CMK (cell line): ENCODE measurements around the gene OSBPL5.

ENCODE experiments used
- DNase-seq: peaks from one replicate; pipeline ENCODE4 v3.0.0-alpha.2; 2010; ENCODE audit warnings: low read depth

Gene OSBPL5

DNA sequence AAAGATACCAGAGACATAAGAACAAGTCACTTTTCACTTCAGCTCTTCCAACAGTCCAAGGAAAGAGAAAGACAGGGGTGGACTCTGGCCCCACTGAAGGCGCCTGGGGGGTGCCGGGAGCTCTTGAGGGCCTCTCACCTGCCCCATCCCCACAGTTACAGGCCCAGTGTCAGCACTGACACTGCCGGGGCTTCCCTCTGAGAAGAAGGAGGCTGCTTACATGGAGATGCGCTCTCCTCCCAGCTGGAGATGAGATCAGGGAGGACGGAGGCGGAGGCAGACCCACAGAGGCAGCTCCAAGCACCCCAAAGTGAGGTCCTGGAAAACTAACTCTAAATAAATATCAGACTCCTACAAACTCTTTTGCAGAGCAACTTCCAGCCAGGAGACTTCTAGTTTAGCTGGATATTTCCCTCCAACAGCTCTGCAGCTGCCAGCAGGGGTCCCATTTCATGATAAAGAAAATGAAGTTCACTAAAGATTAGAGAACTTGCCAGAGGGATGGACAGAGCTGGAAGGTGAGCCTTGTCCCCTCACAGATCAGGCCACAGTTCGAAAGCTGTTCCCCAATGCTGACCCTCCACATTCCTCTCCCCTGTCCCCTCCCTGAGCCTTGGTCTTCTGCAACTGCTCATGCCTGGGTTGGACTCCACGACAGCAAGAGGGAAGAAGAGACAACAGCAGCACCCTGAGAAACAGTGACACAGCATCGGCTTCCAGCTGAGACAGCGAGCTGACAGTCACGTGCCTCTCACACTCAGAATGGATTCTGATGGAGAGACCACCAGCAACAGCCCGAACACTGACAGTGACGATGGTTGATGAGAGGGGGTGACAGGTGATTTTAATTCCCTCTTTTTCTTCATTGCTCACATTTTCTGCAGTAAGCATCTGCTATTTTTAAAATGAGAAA, 113.7 kb downstream of the OSBPL5 start:
- no peak for DNase-seq

DNA sequence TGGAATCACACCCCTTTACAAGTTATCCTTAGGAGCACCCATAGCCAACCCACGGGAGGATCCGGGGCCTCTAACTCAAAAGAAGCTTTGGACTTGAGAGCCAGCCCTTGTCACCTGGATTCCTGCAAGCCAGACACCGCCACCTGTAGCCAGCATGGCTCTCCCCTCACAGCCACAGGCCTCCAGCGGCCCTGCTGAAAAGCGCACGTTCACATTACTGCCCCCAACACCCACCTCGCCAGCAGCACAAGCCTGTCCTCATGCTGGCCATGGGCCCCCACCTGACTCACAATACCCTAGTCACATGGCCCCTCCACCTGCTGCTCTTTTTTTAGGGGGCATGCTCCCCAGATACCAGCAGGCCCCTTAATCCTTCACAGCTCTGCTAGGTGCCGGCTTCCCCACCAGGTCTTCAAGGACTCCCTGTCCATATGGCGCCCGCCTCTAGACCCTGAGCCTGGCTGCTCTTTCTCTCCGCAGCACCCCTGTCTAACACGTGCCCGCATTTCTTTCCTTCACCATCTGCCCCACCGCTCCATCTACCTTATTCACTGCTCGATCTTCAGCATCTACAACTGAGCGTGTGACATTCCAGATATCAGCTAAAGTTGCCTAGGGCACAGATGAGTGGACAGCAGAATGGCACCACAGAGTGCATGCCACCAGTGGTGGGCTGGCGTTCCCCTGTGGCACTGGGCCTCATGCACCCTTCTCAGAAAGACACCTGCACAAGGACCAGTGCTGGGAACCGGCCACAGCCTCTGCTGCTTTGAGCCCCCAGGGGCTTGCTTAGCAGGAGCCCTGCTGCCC, 114.5 kb downstream of the OSBPL5 start:
- DNase-seq = no peak

DNA sequence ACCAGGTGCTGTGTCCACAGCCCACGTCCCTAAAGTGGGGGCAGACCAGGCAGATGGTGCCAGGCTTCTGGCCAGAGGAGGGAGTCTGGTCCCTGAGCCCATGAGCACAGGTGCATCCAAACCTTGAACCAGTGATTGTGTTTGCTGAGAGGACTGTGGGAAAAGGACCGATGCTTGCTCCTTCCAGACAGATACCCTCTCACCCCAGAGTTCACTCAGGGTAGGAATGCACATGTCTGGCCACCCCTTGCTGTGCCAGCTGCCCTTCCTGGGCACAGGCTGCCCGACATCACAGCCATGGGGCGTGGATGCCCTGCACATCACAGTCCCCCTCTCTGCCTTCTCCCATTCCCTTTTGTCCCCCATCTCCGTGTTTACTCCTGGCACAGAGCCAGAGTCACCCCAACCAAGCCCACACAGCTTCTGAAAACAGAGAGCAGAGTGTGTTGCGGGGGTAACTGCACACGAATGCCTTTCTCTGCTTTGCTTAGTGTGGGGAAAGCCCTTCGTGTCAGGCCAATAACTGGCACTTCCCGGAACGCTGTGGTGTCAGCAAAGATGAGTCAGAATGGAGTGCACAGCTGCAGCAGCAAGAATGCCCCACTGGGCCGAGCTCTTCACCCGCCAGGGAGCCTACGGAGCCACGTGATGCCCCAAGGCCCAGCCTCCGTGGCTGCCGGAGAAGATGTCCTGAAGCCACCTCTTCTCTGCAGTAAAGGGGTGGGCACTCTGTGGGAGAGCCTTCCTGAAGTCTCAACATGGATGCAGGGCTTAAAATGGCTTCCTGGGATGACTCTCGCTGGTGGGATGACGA, 115.5 kb downstream of the OSBPL5 start:
- no peak for DNase-seq

DNA sequence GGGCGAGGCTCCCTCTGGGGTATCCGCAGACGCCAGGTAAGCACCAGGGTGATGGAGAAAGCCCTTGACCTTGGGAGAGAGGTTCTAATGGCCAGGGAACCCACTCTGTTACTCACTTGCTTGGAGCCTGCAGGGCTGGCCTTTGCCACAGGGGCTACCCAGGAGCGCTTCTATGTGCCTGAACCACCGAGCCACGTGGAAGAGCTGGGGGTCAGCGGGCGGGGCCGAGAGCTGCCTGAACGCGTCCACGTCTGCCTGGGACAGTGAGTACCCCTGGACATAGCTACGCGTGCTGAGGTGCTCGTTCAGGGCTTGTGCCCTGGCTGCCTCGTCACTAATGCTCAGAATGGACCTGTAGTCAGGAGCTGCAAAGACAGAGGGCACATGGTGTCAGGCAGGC, 117.5 kb downstream of the OSBPL5 start:
- no peak for DNase-seq

DNA sequence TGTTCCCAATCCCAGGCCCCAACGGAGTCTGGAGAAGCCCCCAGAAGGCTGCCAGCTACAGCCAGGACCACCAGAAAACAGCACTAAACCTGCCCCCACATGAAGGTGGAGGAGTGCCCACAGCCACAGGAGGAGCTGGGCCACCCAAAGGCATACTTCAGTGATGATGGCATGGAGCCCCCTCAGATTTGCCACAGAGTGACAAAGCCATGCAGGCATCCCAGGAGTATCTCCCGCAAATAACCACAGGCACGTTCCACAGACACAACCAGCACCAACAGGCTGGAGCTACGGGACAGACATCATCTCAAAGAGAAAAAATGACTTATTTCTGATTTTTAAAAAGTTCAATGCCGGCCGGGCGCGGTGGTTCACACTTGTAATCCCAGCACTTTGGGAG, 118.5 kb downstream of the OSBPL5 start:
- DNase-seq = no peak

DNA sequence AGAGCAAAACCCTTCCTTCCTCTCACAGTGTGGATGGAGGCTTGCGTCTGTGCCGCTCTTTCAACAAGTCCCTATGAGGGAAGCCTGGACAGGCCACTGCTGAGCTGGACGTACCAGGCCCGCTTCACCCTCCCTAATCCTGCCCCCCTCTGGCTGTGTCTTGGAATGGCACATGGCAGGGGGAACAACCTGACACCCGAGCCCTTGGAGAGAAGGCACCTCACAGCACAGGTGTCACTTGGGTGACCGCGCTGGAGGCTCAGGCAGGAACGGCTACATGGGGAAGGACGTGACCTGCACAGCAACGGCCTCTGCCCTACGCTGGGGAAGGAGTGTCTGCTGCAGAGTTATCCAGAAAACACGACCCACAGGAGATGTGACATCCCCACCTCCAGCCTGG, 118.9 kb downstream of the OSBPL5 start:
- DNase-seq = no peak

DNA sequence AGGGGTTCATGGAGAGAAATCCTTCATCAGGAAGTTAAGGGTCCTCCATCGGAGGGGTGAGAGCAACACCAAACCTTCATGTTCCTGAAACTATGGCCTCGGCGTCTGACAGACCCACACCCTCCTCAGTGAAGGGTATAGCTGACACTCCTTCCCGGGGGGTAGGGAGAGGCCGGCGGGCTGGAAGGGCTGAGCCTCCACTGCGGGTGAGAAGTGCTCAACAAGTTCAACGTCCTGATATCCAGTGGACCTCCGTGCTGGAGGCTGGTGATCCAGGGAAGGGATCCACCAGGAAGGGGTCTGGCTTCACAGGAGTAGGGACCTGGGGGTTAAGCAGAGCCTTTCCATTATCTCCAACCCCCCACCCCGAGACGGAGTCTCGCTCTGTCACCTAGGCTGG, 120.2 kb downstream of the OSBPL5 start:
- DNase-seq = no peak

DNA sequence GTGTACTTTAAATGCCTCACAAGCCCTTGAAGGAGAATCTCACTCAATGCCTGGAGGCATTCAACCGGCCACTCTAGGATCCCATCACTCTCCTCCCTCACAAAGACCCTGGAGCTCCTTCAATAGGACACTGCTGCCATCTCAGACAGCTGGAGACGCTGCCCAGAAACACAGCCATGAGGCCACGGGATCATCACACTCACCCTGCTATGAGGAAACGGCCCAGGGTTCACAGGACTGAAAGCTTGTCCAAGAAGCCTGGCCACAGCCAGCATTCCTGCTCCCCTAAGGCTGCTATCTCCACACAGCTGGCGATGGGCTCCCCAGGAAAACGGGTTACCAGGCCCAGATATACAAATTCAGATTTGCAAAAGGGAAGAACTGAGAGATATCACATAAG, 121.1 kb downstream of the OSBPL5 start:
- no peak for DNase-seq

DNA sequence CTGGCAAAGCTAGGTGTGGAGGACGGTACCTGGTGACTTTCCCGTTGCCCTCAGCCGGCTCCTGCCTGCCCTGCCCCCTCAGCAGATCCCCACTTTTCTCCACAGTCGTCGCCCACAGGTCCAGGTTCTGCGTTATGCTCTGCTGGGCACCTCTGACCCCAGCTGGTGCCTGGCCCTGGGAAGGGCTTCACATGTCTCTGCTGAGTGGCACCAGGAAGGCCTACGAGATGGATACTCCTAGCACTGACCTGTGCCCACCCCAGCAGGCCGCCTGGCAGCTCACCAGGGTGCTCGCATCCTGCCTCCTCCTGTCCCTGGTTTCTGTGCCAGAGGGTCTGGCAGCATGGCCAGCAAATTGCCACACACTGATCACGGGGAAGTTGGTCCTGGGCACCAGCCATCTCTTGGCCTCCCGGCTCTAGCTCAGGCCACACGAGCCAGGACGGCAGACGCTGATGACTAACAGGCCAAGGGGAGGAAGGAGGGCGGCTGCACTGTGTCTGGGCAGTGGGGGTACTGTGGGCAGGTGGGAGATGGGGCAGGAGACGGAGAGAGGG, 121.7 kb downstream of the OSBPL5 start:
- no peak for DNase-seq

DNA sequence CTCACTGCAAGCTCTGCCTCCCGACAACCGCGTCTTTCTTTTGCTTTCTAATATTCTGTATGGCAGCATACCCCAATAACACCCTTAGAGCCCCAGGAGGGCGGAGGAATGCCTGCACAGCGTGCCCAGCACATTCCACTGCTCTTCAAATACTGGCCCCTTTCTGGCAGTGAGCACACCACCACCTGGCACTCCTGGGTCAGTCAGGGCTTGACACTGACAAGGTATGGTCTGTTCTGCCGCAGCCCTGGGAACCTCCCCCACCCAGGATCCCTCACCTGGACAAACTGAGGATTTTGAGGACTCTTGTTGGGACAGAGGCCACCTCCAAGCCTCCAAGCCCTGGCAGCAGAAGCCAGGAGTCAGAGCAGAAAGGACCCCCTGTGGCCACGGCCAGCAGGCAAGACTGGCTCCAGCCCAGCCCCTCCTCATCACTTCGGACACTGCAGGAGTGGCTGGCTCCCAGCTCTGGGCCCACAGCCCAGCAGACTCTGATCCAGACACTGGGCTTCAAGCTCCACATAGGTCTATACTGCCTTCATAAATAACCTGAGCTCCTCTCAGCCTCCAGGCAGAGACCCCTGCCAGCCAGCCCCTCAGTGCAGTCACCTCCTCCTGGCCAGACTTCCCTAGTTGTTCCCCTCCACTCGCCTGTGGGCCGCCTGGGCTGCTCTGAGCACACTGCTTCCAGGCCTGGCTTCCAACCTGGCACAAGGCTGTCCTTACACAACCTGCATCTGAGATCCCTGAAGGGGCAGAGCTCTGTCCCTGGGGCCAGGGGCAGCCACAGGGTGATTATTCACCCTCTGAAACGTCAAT, 122.4 kb downstream of the OSBPL5 start:
- no peak for DNase-seq

DNA sequence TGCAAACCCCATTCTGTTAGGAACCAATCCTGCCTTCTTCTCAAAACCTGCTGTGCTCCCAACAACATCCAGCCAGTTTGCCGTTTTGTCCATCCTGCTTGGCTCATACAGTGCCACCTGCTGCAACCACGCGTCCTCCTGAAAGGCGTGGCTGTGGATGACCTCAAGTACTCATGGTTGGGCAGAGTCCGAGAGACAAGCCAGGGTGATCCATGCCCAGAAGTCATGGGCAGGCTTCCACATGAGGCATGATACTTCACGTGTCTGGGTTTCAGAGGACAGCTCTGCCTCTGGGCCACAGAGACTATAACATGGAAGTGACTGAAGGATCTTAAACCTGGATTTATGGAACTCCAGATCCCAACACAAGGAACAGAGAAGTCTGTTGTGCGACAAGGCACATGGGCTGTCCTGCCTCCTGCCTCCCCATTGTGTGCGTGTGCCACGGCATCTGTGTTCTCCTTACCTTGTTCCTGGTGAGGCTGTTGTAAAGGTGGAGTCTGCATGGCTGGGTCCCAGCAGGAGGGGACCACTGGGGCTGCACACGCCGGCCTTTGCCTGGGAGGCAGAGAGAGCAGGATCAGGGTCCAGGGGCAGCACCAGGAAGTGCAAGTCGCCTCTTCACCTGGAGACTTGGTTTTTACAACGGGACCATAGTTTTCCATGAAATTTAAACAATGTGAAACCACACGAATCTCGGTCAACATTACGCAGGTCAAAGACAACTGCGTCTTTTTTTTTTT, 123.2 kb downstream of the OSBPL5 start:
- DNase-seq = no peak

DNA sequence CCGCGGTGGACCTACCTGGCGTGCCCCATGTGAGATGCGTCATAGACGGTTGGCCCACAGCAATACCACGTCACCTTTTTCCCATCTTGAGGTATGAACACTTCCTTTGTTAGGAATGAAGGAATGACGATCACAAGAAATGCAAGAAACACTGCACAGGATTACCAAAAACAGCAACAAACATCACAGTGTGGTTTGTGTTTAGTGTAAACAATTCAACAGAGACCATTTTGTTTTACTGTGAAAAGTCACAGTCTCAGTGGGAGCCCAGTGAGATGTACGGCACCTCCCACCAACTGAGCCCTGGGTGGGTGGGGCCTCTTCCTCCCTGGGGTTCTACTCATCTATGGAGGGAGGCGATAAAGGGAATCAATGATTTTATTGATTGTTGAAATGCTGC, 124.2 kb downstream of the OSBPL5 start:
- no peak for DNase-seq

DNA sequence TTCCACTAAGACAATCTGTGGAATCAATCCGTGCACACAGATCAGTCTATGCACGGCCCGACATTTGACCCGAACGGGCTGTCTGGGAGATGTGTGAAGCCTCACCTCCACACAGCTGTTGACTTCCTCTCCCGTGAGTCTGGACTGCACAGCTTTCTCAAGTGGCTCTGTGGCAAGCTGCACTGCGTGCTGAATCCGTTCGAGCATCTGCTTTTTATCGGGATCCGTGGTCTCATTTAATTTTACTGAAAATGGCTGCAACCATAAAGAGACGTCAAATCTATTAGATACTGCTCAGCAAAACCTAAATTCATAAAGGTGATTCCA, 127.2 kb downstream of the OSBPL5 start:
- no peak for DNase-seq
